GM15510 (cell line): ENCODE measurements around the gene PSENEN.

Experiments
- POLR2A ChIP-seq: IDR thresholded peaks from 3 replicates; pipeline ENCODE4 v1.6.1; 2011; ENCODE audit warnings: borderline replicate concordance; ENCODE audit not compliant: insufficient read length; ENCODE audit errors: extremely low read depth

Gene PSENEN

GRCh38 chr19:35750167-35750566 lies 4.7 kb downstream of the PSENEN start:
- no peak for TF ChIP-seq POLR2A

GRCh38 chr19:35751839-35752745 lies 6.6 kb downstream of the PSENEN start:
- TF ChIP-seq POLR2A, result no peak

DNA sequence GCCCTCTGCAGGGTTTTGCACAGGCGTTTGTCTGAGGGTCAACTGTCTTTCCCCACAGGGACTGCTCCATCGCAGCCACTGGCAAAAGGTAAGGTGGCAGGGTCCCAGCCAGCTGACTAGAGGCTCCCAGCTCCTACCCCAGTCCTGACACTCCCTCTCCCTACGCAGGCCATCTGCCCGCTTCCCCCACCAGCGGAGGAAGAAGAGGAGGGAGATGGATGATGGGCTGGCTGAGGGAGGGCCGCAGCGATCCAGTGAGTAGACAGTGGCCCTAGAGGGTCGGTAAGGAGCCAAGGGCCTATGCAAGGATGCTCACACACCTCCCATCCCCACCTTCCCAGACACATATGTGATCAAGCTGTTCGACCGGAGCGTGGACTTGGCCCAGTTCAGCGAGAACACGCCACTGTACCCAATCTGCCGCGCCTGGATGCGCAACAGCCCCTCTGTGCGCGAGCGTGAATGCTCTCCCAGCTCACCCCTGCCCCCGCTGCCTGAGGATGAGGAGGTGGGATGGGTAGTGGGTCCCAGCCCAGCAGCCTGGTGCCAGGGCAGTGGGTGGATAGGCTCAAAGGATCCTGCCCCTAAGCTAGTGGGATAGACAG lies 7.4 kb downstream of the PSENEN start:
- TF ChIP-seq POLR2A, result no peak

DNA sequence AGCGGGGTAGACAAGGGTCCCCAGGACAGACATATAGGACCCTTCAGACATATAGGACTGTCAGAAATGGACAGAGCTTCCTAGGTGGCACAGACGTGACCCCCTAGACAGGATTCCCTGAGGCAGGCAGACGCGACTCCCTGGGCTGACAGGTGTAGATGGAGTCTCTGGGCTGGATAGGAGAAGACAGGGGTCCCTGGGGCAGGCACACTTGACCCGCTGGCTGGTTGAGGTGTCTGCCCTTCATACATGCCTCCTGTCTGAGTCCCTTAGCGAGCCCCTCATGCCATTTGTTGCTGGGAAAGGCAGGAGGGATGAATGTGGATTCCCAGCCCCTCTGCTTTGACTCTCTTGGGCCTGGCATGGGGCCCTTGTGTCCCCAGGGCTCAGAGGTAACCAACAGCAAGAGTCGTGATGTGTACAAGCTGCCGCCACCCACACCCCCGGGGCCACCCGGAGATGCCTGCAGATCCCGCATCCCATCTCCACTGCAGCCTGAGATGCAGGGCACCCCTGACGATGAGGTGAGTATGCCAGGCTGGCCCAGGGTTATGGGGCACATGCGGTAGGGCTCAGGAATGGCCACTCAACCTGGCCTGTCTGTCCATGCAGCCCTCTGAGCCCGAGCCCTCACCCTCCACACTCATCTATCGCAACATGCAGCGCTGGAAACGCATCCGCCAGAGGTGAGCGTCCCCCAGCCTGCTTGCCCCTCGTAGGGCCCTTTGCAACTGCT lies 8.4 kb downstream of the PSENEN start:
- TF ChIP-seq POLR2A, result no peak

DNA sequence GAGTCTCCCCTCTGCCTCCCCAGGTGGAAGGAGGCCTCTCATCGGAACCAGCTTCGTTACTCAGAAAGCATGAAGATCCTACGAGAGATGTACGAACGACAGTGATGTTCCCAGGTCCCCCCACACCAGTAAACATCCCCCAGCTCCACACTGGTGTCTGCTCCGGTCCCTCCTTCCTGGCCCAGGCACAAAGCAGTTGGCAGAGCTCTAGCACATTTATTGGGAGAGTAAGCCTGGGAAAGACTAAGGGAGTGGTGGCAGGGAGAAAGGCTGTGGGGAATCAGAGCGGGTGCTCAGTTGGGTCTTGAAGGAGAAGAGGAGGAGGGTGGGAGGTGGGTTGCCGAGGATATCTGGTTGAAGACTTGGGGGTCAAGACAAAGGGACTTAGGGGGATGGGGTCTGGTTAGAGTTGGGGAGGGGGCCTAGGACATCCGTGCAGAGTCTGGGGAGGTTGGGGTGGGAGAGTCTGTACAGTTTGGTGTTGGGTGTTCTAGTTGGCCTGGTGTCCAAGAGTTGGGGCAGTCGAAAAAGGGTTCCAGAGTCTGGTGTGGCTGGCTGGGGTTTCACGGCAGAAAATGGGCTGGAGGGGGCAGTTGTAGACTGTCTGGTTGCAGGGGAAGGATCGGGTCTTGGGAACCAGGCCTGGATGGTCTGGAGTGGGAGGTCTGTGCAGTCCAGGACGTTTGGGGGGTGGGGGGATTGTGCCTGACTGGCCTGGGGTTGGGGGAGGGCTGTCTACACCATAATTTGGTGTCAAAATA lies 9.1 kb downstream of the PSENEN start:
- TF ChIP-seq POLR2A, result no peak

GRCh38 chr19:35755131-35755549 lies 9.7 kb downstream of the PSENEN start:
- TF ChIP-seq POLR2A, result no peak

DNA sequence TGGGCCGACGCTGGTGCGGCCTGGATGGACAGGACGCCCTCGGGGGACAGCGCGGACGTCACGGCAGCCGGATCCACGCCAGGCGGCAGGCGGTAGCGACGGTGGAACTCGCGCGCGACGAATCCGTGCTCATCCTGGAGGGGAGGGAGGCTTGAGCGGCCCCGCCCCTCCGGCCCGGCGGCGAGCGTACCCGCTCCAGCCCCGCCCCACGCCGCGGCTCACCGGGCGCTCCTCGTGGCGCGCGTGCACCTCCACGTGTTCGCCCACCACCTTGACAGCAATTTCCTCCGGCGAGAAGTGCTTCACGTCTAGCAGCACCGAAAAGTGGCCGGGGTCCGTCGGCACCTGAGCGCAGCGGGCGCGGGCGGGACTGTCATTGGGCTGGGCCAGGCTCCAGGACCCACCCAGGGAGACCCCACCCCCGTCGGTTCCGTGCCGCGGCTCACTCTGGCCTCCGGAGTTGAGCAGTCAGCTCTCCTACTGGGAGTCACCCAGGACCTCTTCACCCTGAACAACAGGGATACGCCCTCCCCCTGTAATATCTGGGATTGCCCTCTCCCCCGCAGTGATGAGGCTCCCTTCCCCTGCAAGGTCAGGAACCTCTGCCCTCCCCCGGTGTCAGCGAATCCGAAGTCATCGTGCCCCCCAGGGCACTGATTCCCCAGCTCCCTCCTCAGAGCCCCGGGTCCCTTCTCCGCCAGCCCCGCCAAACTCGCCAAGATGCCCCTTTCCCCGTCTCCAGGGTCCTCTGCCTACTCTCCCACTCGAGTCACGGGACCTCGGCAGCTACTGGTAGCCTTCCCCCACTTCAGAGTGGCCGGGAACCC lies 10.3 kb downstream of the PSENEN start:
- TF ChIP-seq POLR2A, result no peak

DNA sequence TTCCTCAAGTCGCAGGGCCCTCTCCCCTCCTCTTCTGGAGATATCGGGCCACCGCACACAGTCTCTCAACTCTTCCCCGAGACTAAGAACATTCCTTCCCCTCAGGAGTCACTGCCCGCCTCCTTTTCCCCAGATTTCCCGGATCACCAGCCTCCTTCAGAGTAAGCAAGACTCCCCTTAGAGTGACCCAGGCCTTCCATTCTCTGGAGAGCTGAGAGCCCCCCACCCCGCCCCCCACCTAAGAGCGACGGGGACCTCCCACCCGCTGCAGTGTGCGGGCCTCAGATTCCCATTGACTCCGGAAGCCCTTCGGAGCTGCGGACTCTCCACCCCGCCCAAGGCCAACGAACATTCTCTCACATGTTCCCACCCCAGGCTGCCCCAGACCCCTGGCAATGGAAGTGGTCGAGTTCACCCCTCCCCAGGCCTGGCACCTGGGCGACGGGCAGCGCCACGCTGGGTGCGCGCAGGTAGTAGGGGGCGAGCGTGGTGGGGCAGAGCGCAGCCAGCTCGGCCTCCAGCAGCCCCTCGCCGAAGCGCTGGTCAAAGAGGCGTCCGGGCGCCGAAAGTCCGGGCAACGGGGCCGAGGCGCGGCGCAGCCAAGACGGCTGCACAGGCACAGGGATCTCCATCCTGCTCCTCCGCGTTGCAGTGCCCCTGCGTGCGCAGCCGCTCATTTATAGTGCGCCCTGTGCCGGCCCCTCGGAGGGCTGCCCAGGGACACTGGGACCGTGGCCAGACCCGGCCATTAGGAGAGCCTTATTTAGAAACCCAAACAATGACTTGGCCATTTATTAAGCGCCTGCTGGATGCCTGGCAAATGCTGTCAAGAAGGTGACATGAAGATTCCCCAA lies 11.2 kb downstream of the PSENEN start, which contains the start of gene HSPB6:
TSS of gene HSPB6 (minus strand) at position 653 of the 854 bp plus-strand sequence. CDS start at position 632, 21 bp downstream.
- TF ChIP-seq POLR2A, result no peak

- no peak for TF ChIP-seq POLR2A
Observed at GRCh38 chr19:35757231-35757748, 11.8 kb downstream of the PSENEN start.

- TF ChIP-seq POLR2A, result peak; percentile 80
Observed at GRCh38 chr19:35757749-35758608, 12.5 kb downstream of the PSENEN start, which contains the start of gene PROSER3. PROSER3 (plus strand) TSS chr19:35758176; CDS start chr19:35758216, 40 bp downstream.

GRCh38 chr19:35759697-35760096 lies 14.2 kb downstream of the PSENEN start:
- TF ChIP-seq POLR2A, result no peak
